GM21529 (cell line): ENCODE data around the gene CORO2B.
"Not testable (repeated sequence)": the region's sequence is repeated elsewhere in the genome, so short reads cannot be mapped to it uniquely, and the experiment has no call there.

ENCODE experiments used
- ATAC-seq: cut with Tn5 transposase; IDR thresholded peaks from one replicate; pipeline ENCODE4 v1.9.1; 2021; ENCODE audit not compliant: unreplicated experiment

The CORO2B gene

DNA sequence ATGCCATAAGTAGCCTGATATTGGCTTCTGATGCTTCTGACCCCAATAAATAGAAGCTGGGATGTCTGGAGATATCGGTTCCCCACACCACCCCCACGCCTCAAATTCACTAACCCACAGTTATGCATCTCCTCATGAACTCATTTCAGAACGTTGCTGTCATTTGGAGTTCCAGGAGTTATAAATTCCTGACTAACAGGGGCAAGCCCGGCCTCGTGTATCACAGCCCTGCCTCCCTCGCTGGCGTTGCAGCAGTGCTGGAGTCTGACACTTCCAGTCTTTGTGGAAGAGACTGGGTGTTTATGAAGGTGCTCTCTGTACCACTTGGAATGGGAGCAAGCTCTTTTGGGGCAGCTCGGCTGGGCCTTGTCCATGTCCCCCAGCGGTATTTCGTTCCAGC lies 140.9 kb downstream of the CORO2B start:
- ATAC-seq, result no peak

DNA sequence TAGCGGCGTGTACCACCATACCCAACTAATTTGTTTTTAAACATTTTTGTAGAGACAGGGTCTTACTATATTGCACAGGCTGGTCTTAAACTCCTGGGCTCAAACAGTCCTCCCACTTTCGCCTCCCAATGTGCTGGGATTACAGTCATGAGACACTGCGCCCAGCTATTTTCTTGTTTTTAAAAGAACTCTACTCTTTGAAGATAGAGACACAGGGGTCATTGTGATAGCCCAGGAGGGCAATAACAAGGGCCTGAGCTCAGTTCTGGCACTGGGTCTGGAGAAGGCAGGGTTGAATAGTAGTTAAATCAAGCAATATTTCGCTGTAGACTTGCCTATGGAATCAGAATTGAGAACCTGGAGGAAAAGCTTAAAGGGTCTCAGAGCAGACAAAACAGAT lies 143.1 kb downstream of the CORO2B start:
- ATAC-seq, result no peak

DNA sequence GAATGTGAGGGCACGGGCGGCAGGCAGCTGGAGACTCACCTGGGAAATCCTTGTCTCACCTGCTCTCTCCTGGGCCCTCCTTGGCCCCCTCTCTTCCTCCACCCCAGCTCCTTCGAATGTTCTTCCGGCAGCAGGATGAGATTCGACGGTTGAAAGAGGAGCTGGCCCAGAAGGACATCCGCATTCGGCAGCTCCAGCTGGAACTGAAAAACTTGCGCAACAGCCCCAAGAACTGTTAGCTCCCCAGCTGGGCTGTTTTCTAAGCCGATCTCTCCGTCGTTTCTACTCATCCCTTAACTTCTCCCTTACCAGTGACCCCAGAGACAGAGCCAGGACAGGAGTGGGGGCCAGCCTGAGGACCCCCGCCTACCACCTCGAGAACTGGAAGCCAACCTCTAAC lies 146.9 kb downstream of the CORO2B start:
- ATAC-seq, result no peak

DNA sequence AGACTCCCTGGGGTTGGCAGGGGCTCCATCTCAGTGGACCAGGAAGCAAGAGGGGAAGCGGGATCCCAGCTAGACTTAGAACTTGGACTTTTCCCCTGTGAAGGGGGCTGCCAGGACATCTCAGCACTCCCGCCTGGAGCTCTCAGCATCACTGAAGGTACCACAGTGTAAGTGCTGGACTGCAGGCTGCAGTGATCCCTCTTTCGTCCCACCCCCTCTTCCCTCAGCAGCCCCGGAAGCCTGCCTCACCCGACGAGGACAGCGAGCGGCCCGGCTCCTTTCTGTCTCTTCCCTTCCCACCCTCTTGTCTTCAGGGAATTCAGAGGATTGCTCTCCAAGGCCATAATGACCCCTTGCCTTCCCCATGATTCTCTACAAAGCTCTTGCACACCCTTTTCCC lies 147.5 kb downstream of the CORO2B start:
- ATAC-seq, result no peak

DNA sequence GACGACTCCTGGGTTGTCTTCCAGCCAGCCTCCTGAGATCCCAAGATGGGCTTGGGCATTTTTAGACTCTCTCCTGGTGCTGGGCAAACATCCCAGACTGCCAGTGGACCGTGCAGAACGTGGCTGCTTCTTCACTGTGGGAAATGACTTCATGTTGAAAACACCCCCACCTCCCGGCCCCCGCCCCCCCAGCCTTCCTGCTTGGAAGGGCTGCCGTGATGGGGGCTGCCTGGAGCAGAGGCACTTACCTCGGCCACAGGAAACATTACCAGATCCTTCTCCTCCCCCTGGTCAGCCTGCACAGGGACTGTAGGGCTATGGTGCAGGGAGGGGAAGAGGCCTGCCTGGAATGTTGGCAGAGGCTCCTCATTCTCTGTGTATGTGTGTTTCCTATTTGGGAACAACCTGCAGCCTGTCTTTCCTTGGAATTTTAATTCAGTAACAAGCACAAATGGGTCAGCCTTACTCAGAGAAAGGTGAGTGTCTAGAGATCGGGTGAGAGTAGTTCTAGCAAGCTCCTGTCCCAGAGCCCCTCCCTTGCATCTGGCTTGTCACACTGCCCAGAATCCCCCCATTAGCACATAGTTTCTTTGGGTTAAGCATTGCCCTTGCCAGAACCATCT lies 151.1 kb downstream of the CORO2B start:
- ATAC-seq, result no peak

DNA sequence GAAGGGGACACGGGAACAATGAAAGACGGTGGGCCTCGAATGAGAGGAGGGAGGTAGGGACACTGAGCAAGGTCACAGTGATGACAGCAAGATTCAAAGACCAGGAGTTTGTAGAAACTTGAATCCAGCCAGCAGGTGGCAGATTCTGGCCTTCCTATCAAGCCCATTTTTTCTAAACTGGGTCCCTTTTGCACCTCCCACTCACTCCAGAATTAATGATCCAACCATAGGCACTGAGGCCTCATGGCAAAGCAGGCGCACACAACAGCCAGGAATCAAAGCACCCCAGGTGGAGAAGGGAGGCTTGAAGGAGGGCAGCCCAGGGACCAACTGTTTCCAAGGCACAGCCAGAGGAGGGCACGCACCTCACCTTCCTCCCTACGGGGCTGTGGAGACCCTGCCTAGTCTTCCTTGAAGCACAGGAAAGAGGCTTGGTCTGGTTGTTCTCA lies 151.7 kb downstream of the CORO2B start:
- no peak for ATAC-seq

DNA sequence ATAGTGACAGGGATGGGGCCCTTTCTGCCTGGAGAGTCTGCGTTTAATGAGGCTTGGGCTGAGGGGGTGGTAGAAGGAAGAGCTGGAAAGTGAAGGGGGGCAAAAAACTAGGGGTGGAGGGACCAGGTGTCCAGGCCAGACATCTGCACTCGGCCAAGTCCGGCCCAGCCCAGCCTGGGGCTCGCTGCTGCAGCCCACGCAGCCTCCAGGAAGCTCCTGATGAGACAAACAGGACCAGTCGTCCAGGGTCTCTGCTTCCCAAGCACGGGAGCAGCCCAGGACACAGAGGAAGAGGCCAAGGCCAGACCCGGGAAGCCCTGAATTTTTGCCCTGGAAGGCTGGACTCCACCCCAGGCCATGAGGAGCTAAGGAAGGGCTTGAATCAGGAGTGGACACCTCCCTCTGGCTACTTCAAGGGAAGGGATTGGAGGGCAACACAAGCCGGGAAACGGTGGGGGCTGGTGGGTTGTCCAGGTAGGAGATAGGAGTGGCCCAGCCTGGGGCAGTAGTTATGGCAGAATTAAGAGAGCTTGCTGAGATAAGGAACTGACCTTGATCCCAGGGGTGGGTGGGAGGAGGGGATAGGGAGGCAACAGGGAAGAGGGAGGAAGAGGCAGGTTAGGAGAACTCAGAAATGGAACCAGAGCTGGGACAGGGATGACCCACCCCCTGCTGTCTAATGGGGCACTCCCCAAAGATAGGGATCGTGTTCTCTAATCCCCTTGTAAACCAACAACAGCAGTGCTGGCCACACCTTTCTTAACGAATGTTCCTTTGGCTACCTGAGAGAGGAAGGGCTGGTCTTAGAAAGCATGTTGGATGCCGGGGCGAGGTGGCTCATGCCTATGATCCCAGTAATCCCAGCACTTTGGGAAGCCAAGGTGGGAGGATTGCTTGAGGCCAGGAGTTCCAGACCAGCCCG lies 152.4 kb downstream of the CORO2B start:
- no peak for ATAC-seq

DNA sequence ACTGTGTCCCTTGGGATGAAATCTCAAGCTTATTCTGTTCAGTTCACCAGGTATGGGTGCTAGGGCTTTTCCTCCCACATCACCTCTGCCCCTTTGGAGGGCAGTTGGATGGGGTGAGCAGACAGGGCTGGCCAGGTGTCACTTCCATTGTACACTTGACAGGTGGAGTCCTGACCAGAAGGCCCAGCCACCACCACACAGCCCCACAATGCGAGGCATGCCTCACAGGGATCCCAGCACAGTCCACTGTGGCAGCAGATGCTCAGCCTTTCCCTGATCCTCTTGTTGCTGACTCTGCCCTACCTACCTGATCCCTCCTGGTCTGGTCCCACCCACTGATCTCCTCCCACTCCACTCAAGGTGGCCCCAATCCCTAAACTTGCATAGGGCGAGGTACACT lies 153.7 kb downstream of the CORO2B start:
- ATAC-seq, result no peak

DNA sequence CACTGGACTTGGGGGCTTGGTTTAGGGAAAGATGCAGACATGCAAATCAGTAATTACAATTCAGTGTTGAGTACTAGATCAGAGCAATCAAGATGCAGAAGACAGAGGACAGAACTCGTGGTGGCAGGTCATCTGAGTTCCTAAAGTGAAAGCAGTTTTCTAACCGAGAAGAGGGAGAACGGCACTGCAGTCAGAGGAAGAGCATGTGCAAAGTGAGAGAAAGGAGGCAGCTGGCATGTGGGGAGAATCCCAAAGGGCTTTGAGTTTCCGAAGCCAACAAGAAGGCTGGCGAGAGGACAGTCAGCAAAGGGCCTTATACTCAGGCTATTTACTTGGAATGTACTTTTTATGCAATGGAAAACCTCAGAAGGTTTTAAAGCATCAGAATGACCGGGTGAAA lies 154.9 kb downstream of the CORO2B start:
- ATAC-seq, result no peak

DNA sequence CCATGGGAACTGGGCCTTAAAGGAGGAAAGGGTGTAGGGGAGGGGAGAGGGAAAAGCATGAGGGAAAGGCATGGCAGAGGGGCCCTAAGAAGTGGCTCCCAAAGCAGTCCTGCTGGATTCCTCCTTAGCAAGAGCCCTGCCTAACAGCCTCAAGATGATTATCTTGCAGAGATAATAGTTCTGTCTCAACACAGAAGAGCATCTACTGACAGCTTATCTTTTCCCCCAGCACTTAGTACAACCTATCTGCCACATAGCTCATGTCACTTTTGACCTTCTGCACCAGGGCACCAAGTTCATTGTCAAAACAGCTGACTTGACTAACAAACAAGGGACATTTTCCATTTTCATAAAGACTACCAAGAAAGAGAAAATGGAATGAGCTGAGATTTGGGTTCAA lies 155.6 kb downstream of the CORO2B start:
- ATAC-seq, result no peak

DNA sequence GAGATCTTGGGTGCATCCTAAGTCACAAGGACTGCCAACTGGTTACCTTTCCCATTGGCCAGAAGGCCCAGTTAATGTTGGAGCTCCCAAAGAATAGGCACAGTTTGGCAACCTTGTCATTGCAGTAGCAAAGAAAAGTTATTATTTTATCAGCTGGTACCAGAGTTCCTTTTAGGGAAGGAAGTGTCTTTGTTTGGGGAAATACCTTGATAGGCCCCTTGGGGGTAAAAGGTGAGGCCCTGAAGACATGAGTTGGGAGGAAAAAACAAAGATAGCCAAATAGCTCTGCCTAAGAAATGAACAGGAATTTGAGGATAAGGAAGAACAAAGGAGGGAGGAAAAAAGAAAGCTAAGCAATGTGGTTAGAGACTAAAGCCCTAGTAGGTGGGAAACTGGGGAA lies 156.1 kb downstream of the CORO2B start:
- no peak for ATAC-seq

DNA sequence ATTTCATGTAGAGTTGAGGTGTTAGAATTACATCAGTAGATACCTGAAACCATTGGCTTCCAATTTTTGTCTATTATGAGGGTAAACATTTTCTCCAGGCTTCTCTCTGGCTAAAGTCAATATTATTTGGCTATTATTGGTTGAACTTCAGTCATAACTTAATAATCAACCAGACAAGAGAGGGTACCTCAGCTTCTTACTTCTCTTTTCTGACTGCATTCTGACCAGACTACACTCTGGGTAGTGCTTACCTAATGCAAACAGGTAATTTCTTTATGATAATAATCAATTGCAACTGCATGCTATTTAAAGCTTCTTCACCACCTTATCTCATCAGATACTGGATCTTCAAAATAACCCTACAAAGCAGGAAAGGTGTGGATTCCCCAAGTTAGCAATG lies 156.8 kb downstream of the CORO2B start:
- ATAC-seq, result no peak

DNA sequence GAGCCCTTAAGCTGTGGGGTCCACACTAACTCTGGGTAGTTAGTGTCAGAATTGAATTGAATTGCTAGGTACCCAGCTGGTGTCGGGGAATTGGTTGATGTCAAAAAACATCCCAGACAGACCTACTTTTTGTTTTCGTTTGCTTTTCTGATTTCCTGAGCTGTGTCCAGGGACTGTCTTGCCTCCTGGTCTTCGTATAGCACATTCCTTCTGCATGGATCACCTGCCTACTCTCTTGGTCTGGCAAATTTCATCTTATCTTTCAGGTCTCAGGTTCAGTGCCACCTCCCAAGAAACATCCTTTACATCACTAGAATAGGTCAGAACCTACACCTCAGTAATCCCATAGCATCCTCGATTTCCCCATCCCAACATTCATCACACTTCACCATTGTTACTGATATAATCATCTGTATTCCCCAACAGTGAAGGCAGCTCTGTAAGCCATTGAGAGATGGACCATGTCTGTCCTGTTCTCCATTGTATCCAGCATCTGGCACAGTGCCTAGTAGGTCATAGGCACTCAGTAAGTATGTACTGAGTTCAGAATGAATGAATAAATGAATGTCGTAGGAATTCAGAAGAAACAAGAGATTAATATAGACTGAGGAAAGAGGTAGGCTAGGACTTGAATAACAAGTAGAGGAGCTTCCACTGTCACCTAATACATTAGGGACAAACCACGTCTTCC lies 160.7 kb downstream of the CORO2B start:
- no peak for ATAC-seq

DNA sequence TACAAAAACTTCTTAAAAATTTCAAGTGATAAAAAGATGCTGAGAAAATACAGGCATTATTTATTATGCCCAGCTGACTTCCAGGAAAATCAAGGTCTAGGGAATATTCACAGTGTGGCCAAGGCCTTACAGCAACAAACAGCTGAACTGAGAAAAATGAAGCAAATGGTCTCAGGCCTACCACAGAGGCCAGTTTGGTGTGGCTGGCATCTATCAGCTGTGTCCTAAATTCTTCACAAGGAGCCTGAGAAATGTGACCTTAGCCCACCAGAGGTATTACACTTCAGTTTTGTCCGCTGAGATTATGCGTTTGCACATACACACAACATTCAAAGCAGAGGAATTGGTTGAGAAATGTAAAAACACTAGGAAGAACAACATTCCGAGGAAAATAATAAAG lies 164.5 kb downstream of the CORO2B start:
- no peak for ATAC-seq

DNA sequence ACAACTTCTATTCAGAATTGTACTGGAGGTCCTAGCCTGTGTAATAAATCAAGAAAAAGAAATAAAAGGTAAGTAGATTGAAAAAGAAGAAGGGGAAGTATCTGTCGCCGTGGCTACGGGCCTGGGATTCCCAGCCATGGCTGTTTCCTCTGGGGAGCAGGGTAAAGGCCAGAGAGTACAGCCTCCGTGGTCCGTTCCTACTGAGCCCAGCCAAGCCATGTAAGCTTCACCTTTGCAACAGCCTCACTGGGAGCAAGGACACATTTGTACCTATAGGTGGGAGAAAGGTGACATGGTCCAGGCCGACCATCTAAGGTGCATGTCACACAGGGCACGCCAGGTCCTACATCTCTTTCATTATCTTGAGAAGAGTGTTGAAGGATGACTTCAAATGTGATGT lies 170.6 kb downstream of the CORO2B start:
- ATAC-seq, result no peak

DNA sequence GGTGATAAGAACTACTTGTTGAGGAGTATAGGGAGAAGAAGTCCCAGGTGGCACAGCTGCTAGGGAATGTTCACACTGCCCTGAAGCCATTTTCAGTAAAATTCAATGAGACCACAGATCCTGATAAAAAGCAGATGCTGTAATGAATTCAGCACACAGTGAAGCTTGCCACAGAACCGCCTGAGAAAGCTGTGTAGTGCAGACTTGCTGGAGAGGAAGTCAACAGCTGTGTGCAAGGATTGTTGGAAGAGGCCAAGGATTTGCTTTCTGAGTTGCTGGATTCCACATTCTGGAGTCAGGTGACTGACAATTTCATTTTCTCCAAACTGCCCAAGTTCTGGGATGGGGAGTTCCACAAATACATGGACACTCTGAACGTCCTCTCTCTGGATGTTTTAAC lies 171.0 kb downstream of the CORO2B start:
- no peak for ATAC-seq

DNA sequence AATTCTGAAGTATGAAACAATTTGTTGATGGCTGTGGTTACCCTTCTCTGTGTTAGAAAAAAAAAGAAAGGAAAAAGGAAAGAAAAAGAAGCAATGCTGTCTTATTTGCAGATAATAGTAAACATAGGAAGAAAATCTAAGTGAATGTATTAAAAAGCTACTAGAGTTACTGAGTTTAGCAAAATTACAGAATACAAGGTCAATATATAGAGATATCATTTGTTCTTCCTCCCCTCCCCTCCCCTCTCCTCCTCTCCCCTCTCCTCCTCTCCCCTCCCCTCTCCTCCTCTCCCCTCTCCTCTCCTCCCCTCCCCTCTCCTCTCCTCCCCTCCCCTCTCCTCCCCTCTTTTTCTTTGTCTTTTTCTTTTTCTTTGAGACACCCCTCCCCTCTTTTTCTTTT lies 172.8 kb downstream of the CORO2B start:
- ATAC-seq, result no peak

DNA sequence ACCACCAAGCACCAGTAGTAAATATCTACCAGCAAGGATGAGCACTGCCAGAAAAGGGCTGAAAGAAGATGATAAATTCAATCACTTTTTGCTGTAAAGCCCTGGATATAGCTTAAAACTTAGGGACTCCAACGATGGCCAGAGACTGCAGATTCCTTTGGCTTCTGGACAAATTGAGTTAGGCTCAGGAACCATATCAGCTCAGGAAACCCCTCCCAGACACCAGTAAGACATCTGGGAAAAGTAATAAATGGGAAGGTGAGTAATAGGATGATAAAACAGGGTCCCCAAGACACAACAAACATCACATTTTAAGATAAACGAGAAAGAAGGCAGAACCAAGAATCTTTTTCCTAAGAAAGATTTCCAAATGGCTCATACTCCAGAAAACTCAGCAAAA lies 176.9 kb downstream of the CORO2B start:
- ATAC-seq, result no peak

DNA sequence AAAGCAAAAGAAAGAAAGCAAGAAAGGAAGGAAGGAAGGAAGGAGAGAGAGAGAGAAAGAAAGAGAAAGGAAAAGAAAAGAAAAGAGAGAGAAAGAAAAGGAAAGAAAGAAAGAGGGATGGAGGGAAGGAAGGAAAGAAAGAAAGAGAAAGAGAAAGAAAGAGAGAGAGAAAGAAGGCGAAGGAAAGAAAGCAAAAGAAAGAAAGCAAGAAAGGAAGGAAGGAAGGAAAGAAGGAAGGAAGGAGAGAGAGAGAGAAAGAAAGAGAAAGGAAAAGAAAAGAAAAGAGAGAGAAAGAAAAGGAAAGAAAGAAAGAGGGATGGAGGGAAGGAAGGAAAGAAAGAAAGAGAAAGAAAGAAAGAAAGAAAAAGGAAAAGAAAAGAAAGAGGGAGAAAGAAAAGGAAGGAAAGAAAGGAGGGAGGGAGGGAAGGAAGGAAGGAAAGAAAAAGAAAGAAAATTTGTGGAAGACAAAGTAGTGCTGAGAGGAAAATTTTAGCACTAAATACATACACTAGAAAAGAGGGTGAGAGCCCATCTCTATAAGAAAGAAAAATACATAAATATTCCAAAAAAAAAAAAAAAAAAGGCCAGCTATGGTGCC lies 181.3 kb downstream of the CORO2B start:
- ATAC-seq, result not testable (repeated sequence)

DNA sequence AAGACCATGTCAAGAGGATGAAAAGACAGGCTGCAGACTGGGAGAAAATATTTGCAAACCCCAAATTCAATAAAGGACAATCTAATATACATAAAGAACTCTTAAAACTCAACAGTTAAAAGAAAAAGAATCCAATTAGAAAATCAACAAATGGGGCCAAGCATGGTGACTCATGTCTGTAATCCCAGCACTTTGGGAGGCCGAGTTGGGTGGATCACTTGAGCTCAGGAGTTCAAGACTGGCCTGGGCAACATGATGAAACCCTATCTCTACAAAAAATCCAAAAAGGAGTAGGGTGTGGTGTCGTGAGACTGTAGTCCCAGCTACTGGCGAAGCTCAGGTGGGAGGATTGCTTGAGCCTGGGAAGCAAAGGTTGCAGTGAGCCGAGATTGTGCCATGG lies 184.3 kb downstream of the CORO2B start:
- ATAC-seq, result no peak

DNA sequence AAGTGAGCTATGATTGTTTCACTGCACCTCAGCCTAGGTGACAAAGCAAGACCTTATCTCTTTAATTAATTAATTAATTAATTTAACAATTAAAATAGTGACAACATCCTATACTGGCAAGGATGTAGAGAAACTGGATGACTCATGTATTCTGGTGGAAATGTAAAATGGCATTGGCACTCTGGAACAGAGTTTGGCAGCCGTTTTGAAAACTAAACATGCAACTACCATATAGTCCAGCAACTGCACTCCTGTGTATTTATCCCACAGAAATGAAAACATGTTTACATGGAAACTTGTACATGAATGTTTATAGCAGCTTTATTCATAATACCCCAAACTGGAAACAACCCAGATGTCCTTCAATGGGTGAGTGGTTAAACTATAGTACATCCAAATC lies 185.3 kb downstream of the CORO2B start:
- no peak for ATAC-seq
